Neural crest cell (in vitro differentiated cells): ENCODE data around the gene ITGAX. TPM values are rescaled to one million over a fixed set of nuclear protein-coding genes. Genes with fewer than 3 reads are reported as not detected.
"Not testable (repeated sequence)": the region's sequence is repeated elsewhere in the genome, so short reads cannot be mapped to it uniquely, and the experiment has no call there.

Experiments
- DNase-seq: peaks from one replicate; pipeline ENCODE4 v3.0.0; 2021; ENCODE audit warnings: low read depth, mixed read lengths, low spot score
- H3K27ac Mint-ChIP-seq: one replicate; pipeline ENCODE4 v1.8.0; 2021; ENCODE audit warnings: mild to moderate bottlenecking, mixed read lengths; ENCODE audit not compliant: unreplicated experiment
- H3K27me3 Mint-ChIP-seq: 2 replicates; pipeline ENCODE4 v1.8.0; 2021; ENCODE audit warnings: low read depth, mild to moderate bottlenecking, mixed read lengths
- H3K36me3 Mint-ChIP-seq: 2 replicates; pipeline ENCODE4 v1.8.0; 2021; ENCODE audit warnings: low read depth, mild to moderate bottlenecking, mixed read lengths
- H3K4me1 Mint-ChIP-seq: 2 replicates; pipeline ENCODE4 v1.8.0; 2021; ENCODE audit warnings: mixed read lengths
- H3K4me3 Mint-ChIP-seq: one replicate; pipeline ENCODE4 v1.8.0; 2021; ENCODE audit warnings: mild to moderate bottlenecking, mixed read lengths
- H3K9me3 Mint-ChIP-seq: 2 replicates; pipeline ENCODE4 v1.8.0; 2021; ENCODE audit warnings: mixed read lengths
- long read RNA-seq: library from polyadenylated mRNA; unstranded; transcript quantifications from one replicate; pipeline ENCODE4 v2.0.0, GENCODE V29; 2020
- total RNA-seq: library from RNA; stranded (reverse); gene quantifications from 2 replicates; pipeline ENCODE4 v1.2.1, GENCODE V29; 2021
- TF ChIP-seq, protein P1 (sequence below): fragments of 200-600 bp; sonication (generic); conservative IDR thresholded peaks from 2 replicates; pipeline ENCODE4 v1.5.0; 2021; ENCODE audit warnings: antibody characterized with exemption, mild to moderate bottlenecking

The ITGAX gene
- not detected in 2 replicates for total RNA-seq
- long read RNA-seq, result 0 reads

DNA sequence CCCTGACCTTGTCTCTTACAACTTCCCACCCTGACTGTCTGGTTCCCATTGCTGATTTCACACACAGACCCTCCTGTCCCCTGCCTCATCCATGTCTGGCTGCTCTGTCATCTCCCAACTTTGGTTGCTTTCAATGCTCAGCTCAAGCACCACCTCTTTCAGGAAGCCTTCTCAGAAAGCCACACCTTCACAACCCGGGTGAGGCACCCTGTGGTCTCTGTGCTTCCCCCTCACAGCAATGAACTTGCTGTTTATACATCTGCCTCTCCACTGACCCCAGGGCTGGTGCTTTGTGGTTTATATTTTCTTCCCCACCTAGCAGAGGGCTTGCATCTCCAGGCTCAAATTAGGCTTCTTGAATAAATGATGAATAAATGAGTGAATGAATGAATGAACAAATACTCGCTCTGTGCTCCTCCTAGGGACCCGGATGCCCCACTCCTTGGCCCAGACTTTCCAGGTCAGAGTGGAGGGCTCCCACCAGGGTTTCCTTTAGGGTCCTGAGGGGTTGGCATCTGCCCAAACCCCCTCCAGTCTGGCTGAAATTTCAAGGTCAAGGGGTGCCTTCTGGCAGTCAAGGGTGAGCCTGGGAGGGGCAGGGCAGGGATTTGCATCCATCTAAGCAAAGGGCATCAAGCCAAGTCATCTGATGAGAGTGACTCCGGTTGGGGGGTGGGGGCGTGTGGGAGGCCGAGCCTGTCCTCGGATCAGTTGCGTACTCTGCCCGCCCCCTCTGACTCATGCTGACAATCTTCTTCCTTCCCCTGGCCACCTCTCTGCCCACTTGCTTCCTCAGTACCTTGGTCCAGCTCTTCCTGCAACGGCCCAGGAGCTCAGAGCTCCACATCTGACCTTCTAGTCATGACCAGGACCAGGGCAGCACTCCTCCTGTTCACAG, at the start of gene ITGAX:
ITGAX (plus strand) TSS at position 783 of the 898 bp plus-strand sequence; CDS start at position 862, 79 bp downstream.
- H3K27me3 Mint-ChIP-seq, result peaks cover 8% of the 10 kb centered on the region
- TF ChIP-seq, protein P1, sequence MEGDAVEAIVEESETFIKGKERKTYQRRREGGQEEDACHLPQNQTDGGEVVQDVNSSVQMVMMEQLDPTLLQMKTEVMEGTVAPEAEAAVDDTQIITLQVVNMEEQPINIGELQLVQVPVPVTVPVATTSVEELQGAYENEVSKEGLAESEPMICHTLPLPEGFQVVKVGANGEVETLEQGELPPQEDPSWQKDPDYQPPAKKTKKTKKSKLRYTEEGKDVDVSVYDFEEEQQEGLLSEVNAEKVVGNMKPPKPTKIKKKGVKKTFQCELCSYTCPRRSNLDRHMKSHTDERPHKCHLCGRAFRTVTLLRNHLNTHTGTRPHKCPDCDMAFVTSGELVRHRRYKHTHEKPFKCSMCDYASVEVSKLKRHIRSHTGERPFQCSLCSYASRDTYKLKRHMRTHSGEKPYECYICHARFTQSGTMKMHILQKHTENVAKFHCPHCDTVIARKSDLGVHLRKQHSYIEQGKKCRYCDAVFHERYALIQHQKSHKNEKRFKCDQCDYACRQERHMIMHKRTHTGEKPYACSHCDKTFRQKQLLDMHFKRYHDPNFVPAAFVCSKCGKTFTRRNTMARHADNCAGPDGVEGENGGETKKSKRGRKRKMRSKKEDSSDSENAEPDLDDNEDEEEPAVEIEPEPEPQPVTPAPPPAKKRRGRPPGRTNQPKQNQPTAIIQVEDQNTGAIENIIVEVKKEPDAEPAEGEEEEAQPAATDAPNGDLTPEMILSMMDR, result no peak
- H3K4me1 Mint-ChIP-seq, result no peaks in the 10 kb centered on the region
- no peaks in the 10 kb centered on the region for H3K9me3 Mint-ChIP-seq
- no peaks in the 10 kb centered on the region for H3K36me3 Mint-ChIP-seq
- no peak for DNase-seq
- peak within 1 kb of the TSS; percentile 71 for H3K27ac Mint-ChIP-seq
- H3K4me3 Mint-ChIP-seq, result no peak within 1 kb of the TSS

DNA sequence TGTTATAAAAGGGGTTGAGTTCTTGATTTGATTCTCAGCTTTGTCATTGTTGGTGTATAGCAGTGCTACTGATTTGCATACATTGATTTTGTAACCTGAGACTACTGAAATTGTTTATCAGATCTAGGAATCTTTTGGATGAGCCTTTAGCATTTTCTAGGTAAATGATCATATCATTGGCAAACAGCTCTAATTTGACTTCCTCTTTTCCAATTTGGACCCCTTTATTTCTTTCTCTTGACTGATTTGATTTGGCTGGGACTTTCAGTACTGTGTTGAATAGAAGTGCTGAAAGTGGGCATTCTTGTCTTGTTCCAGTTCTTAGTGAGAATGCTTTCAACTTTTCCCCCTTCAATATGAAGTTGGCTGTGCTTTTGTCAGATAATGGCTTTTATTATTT, 49.8 kb upstream of the ITGAX start:
- no peak for DNase-seq
- Mint-ChIP-seq H3K9me3 (peaks cover 6% of the 10 kb centered on the region), H3K36me3 (no peaks in the 10 kb centered on the region), H3K4me3 (no peak overlapping the region), H3K4me1 (no peaks in the 10 kb centered on the region), H3K27me3 (peaks cover 60% of the 10 kb centered on the region), H3K27ac (no peak overlapping the region)
- TF ChIP-seq, protein P1, result no peak

DNA sequence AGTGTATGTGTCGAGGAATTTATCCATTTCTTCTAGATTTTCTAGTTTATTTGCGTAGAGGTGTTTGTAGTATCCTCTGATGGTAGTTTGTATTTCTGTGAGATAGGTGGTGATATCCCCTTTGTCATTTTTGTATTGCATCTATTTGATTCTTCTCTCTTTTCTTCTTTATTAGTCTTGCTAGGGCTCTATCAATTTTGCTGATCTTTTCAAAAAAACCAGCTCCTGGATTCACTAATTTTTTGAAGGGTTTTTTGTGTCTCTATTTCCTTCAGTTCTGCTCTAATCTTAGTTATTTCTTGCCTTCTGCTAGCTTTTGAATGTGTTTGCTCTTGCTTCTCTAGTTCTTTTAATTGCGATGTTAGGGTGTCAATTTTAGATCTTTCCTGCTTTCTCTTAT, 46.6 kb upstream of the ITGAX start:
- not testable (repeated sequence) for H3K4me3 Mint-ChIP-seq, H3K9me3 Mint-ChIP-seq, H3K36me3 Mint-ChIP-seq, H3K4me1 Mint-ChIP-seq, DNase-seq, H3K27ac Mint-ChIP-seq
- peaks cover 44% of the 10 kb centered on the region for H3K27me3 Mint-ChIP-seq

DNA sequence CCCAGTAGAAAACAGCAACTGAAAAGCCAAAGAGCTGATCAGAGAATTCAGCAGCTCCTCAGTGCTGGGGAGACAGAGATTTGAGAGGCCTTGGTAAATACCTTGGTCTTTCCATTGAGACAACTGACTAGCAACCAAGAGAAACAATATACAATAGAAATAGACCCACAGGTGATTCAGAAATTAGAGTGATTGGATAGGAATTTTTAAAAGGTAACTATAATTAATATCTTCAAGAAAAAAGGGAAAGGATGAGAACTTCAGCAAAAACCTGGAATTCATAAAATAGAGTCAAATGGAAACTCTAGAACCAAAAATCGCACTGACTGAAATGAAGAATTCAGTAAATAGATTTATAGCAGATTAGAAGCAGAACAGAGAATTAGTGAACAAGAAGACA, 32.5 kb upstream of the ITGAX start:
- H3K9me3 Mint-ChIP-seq, result peaks cover 9% of the 10 kb centered on the region
- H3K36me3 Mint-ChIP-seq, result no peaks in the 10 kb centered on the region
- no peak overlapping the region for H3K27ac Mint-ChIP-seq
- TF ChIP-seq, protein P1, result no peak
- no peaks in the 10 kb centered on the region for H3K4me1 Mint-ChIP-seq
- no peak overlapping the region for H3K4me3 Mint-ChIP-seq
- H3K27me3 Mint-ChIP-seq, result peaks cover 7% of the 10 kb centered on the region
- no peak for DNase-seq

DNA sequence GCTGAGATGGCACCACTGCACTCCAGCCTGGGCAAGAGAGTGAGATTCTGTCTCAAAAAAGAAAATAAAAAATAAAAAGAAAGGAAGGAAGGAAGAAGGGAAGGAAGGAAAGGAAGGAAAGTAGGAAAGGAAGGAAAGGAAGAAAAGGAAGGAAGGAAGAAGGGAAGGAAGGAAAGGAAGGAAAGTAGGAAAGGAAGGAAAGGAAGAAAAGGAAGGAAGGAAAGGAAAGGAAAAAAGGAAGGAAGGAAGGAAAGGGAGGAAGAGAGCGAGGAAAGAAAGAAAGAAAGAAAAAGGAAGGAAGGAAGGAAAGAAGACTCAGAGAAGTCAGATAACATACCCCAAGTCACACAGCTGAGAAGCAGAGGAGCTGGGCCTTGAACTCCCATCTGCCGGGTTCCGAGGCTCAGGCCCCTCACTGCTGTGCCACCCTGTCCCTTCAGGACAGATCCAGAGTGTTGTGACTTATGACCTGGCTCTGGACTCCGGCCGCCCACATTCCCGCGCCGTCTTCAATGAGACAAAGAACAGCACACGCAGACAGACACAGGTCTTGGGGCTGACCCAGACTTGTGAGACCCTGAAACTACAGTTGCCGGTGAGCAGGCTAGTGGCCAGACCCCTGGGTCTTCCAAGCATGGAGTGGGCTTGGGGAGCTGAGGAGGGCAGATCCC, 30.9 kb upstream of the ITGAX start:
- no peak overlapping the region for H3K27ac Mint-ChIP-seq
- peaks cover 17% of the 10 kb centered on the region for H3K27me3 Mint-ChIP-seq
- no peaks in the 10 kb centered on the region for H3K4me1 Mint-ChIP-seq
- no peaks in the 10 kb centered on the region for H3K36me3 Mint-ChIP-seq
- DNase-seq, result no peak
- TF ChIP-seq, protein P1, result no peak
- peaks cover 9% of the 10 kb centered on the region for H3K9me3 Mint-ChIP-seq
- no peak overlapping the region for H3K4me3 Mint-ChIP-seq

DNA sequence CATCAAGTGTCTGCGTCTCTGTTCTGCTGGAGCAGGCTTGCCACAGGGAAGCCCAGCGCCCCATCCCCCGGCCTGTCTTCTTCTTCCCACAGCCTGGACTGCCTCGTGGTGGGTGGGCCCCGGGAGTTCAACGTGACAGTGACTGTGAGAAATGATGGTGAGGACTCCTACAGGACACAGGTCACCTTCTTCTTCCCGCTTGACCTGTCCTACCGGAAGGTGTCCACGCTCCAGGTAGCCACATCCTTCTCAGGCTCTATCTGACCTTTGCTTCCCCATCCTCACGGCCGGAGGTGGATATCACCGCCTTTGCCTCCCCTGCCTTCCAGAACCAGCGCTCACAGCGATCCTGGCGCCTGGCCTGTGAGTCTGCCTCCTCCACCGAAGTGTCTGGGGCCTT, 29.8 kb upstream of the ITGAX start:
- H3K4me1 Mint-ChIP-seq, result no peaks in the 10 kb centered on the region
- peaks cover 25% of the 10 kb centered on the region for H3K27me3 Mint-ChIP-seq
- H3K36me3 Mint-ChIP-seq, result no peaks in the 10 kb centered on the region
- no peak for DNase-seq
- peaks cover 9% of the 10 kb centered on the region for H3K9me3 Mint-ChIP-seq
- TF ChIP-seq, protein P1, result no peak
- no peak overlapping the region for H3K27ac Mint-ChIP-seq
- H3K4me3 Mint-ChIP-seq, result no peak overlapping the region
